Measurements from ENCODE around the gene APOL4.
"Not testable (repeated sequence)": the region's sequence is repeated elsewhere in the genome, so short reads cannot be mapped to it uniquely, and the experiment has no call there.

Gene APOL4

DNA sequence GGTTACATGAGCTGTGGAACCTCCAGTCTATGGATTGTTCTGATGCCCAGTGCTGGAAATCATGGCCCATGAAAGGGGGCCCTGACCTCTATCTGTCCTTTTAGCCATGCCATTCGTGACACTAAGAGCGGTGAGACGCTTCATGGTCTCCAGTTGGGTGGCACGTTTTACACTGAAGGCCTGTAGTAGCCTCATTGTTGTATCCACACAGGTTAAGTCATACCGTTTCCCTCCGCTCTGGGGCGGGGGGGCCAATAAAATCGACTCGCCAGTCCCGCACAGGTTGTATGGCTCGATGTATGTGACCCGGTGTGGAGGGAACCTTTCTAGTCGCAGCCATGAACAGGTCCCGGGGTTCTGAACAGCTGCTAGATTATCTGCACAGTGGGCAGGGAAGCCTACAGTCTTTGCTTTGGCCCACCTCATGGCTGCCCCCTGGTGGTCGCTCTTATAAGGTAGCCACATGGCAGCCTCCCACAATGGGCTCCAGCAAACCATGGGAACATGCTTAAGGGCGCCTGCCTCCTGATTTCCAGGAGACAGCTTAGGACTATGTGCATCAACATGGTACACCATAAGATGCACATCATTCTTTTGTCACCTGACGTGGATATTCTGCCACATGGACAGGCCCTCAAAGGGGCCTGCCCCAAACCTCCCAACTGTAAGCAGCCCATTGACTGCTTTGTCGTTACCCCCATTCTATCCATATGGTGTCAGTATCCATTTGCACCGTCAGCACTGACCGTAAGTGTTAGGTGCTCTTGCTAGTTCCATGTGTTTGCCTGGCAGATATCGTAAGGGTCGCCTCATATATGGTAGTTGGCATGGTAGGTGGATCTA lies 21.4 kb downstream of the APOL4 start:
- Histone ChIP-seq H3K27me3 (ENCODE audit: control insufficient read depth, insufficient read depth, low read length) (peaks cover 39% of the 10 kb centered on the region), H3K4me1 (ENCODE audit: control insufficient read depth, insufficient read depth, low read length) (no peaks in the 10 kb centered on the region), H3K4me2 (ENCODE audit: low read length) (no peak overlapping the region)

DNA sequence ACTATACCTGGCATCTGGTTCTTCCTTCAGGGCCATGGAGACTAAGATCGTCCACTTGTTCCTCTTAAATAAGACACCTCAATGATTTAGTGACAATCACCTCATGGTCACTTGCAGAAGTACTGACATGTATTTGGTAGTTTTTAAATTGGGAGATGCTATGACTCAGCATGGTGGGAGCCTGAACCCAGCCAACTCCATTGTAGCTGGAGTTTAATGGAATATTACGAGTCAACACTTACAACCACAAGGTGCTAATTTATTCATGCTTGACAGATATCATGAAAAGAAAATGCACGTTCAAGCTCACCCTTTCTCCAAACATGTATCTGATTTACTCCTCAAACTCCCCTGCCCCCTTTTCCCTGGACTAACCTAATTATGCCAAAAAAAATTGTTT lies 24.4 kb downstream of the APOL4 start:
- no peaks in the 10 kb centered on the region for H3K36me3 ChIP-seq (ENCODE audit: insufficient read depth, low read length)
- no peak overlapping the region for H3K9ac ChIP-seq (ENCODE audit: low read depth, low read length)
- no peaks in the 10 kb centered on the region for H3K9me3 ChIP-seq (replicated peaks; ENCODE audit: low read length)
- H3K4me1 ChIP-seq (ENCODE audit: control insufficient read depth, insufficient read depth, low read length), result no peaks in the 10 kb centered on the region
- H3K4me2 ChIP-seq (ENCODE audit: low read length), result no peak overlapping the region
- no peak overlapping the region for H3K4me3 ChIP-seq (ENCODE audit: low read length)
- peaks cover 17% of the 10 kb centered on the region for H3K27me3 ChIP-seq (ENCODE audit: control insufficient read depth, insufficient read depth, low read length)

More for the DNA sequence above, 21.4 kb downstream of the APOL4 start:
- no peaks in the 10 kb centered on the region for H3K36me3 ChIP-seq (ENCODE audit: insufficient read depth, low read length)
- no peak overlapping the region for H3K4me3 ChIP-seq (ENCODE audit: low read length)
- no peaks in the 10 kb centered on the region for H3K9me3 ChIP-seq (replicated peaks; ENCODE audit: low read length)
- H3K9ac ChIP-seq (ENCODE audit: low read depth, low read length), result no peak overlapping the region

DNA sequence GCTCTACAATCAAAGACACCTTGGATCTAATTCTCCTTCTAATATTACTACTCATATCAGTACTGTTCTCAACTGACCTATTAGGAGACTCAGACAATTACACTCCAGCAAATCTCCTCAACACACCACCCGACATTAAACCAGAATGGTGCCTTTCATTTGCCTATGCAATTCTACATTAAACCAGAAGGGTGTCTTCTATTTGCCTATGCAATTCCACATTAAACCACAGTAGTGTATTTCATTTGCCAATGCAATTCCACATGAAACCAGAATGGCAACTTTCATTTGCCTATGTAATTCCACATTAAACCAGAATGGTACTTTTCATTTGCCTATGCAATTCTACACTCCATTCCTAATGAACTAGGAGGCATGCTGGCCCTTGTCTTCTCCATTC lies 25.7 kb downstream of the APOL4 start:
- H3K36me3 ChIP-seq (ENCODE audit: insufficient read depth, low read length), result no peaks in the 10 kb centered on the region
- H3K4me2 ChIP-seq (ENCODE audit: low read length), result no peak overlapping the region
- no peak overlapping the region for H3K4me3 ChIP-seq (ENCODE audit: low read length)
- no peaks in the 10 kb centered on the region for H3K9me3 ChIP-seq (replicated peaks; ENCODE audit: low read length)
- H3K4me1 ChIP-seq (ENCODE audit: control insufficient read depth, insufficient read depth, low read length), result no peaks in the 10 kb centered on the region
- peaks cover 10% of the 10 kb centered on the region for H3K27me3 ChIP-seq (ENCODE audit: control insufficient read depth, insufficient read depth, low read length)
- H3K9ac ChIP-seq (ENCODE audit: low read depth, low read length), result no peak overlapping the region

DNA sequence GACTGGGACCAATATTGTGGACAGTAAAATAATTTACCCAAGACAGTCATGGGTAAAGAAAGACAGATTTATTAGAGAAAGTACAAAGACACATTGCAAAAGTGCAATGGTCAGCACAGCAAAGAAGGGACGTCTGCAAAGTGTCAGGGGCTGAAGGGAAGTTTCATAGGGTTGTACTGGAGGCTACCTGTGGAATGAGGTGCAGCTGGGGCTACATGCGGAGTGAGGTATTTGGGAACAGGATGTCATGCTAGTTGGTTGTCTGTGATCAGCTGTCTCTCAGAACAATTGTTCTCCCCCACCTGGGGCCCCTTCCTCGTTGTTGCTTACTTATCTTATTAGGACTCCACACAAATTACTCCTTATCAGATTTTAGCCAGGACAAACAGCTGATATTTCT lies 29.7 kb downstream of the APOL4 start:
- H3K9ac ChIP-seq (ENCODE audit: low read depth, low read length), result no peak overlapping the region
- peaks cover 30% of the 10 kb centered on the region for H3K27me3 ChIP-seq (ENCODE audit: control insufficient read depth, insufficient read depth, low read length)
- no peaks in the 10 kb centered on the region for H3K4me1 ChIP-seq (ENCODE audit: control insufficient read depth, insufficient read depth, low read length)
- H3K36me3 ChIP-seq (ENCODE audit: insufficient read depth, low read length), result no peaks in the 10 kb centered on the region
- H3K4me3 ChIP-seq (ENCODE audit: low read length), result no peak overlapping the region
- no peak overlapping the region for H3K4me2 ChIP-seq (ENCODE audit: low read length)
- no peaks in the 10 kb centered on the region for H3K9me3 ChIP-seq (replicated peaks; ENCODE audit: low read length)

DNA sequence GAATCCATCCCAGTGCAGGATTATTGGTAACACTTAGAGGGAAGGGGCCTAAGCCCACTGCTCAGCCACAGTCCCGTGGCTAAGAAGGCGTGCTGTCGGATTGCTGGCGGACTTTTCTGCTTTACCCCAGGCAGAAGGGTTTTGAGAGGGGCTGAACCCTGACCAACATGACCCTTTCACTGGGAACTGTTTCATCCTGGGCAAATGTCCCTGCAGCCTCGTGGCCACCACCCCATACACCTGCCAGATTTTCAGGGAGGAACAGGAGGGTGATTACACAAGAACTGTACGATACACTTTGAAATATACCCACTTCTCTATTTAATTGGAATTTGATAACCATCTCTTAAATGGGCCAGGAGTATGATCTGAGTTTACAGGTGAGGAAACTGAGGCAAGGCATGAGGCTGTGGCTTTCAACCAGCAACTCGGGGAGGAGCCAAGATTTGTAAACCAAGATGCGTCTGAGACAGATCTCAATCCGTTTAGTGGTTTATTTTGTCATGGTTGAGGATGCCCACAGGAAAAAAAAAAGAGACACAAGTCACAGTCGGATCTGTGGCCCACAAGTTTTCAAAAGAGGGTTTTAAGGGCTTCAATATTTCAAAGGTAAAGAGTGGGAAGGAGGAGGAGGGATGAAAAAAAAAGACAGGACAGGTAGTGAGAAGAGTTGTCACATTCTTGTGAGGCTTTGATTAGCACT lies 34.9 kb downstream of the APOL4 start:
- Histone ChIP-seq H3K4me3 (ENCODE audit: low read length) (no peak overlapping the region), H3K36me3 (ENCODE audit: insufficient read depth, low read length) (no peaks in the 10 kb centered on the region), H3K4me2 (ENCODE audit: low read length) (no peak overlapping the region), H3K4me1 (ENCODE audit: control insufficient read depth, insufficient read depth, low read length) (no peaks in the 10 kb centered on the region), H3K27me3 (ENCODE audit: control insufficient read depth, insufficient read depth, low read length) (peaks cover 65% of the 10 kb centered on the region), H3K9me3 (replicated peaks; ENCODE audit: low read length) (no peaks in the 10 kb centered on the region), H3K9ac (ENCODE audit: low read depth, low read length) (no peak overlapping the region)

DNA sequence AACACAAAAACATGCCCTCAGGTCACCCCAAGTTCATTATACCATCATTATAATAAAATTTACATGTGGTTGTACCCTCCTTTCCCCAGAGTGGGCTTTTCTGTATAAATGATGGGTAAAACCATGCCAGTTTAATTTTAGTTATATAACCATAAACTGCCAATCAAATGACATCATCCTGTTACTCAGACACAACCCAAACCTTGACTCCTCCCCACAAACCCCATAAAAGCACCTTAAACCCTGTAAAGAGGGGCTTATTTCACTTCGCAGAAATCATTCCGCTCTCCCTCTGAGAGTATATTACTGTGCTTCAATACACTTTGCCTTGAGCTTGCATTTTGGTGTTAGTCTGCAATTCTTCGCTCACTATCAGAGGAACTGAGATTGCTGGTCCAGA lies 35.5 kb downstream of the APOL4 start:
- no peak overlapping the region for H3K4me3 ChIP-seq (ENCODE audit: low read length)
- H3K27me3 ChIP-seq (ENCODE audit: control insufficient read depth, insufficient read depth, low read length), result peaks cover 65% of the 10 kb centered on the region
- H3K9me3 ChIP-seq (replicated peaks; ENCODE audit: low read length), result no peaks in the 10 kb centered on the region
- no peak overlapping the region for H3K4me2 ChIP-seq (ENCODE audit: low read length)
- no peaks in the 10 kb centered on the region for H3K36me3 ChIP-seq (ENCODE audit: insufficient read depth, low read length)
- no peak overlapping the region for H3K9ac ChIP-seq (ENCODE audit: low read depth, low read length)
- H3K4me1 ChIP-seq (ENCODE audit: control insufficient read depth, insufficient read depth, low read length), result no peaks in the 10 kb centered on the region

DNA sequence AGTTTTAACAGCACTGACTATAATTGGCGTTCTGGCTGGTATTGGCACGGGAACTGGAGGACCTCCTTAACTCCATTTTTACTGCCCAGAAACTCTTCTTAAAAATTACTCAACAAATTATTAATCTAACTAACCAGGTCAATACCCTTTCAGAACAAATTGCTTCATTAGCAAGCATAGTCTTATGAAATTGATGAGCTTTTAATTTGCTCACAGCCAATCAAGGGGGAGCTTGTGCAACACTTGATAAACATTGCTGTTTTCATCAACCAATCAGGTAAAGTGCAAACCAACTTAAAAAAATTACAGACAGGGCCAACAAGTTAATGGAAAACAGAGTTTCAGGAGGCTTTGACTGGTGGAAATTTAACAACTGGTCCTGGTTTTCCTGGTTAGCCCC lies 36.5 kb downstream of the APOL4 start:
- H3K9ac ChIP-seq (ENCODE audit: low read depth, low read length), result no peak overlapping the region
- no peak overlapping the region for H3K4me3 ChIP-seq (ENCODE audit: low read length)
- H3K27me3 ChIP-seq (ENCODE audit: control insufficient read depth, insufficient read depth, low read length), result peaks cover 65% of the 10 kb centered on the region
- H3K36me3 ChIP-seq (ENCODE audit: insufficient read depth, low read length), result no peaks in the 10 kb centered on the region
- H3K4me2 ChIP-seq (ENCODE audit: low read length), result no peak overlapping the region
- H3K4me1 ChIP-seq (ENCODE audit: control insufficient read depth, insufficient read depth, low read length), result no peaks in the 10 kb centered on the region
- H3K9me3 ChIP-seq (replicated peaks; ENCODE audit: low read length), result no peaks in the 10 kb centered on the region

DNA sequence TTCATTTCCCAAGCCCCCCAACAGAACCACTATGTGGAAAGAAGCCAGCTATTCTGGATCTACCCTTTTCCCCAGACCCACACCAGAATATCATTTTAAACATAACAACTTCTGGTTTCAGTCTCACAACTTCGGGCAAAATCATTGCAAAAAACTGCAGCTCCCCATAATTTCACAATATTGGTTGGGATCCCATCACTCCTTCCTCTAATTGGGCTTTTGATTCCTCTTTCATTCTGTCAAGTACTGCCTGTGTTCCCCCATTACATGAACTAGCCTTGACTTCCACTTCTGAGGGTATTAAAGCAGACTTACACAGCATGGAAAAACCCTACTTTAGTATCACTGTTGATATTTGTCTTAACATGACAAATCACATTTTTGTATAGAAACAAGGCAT lies 37.0 kb downstream of the APOL4 start:
- no peak overlapping the region for H3K9ac ChIP-seq (ENCODE audit: low read depth, low read length)
- H3K4me2 ChIP-seq (ENCODE audit: low read length), result no peak overlapping the region
- H3K36me3 ChIP-seq (ENCODE audit: insufficient read depth, low read length), result no peaks in the 10 kb centered on the region
- H3K4me3 ChIP-seq (ENCODE audit: low read length), result no peak overlapping the region
- no peaks in the 10 kb centered on the region for H3K4me1 ChIP-seq (ENCODE audit: control insufficient read depth, insufficient read depth, low read length)
- H3K27me3 ChIP-seq (ENCODE audit: control insufficient read depth, insufficient read depth, low read length), result peaks cover 64% of the 10 kb centered on the region
- H3K9me3 ChIP-seq (replicated peaks; ENCODE audit: low read length), result no peaks in the 10 kb centered on the region

DNA sequence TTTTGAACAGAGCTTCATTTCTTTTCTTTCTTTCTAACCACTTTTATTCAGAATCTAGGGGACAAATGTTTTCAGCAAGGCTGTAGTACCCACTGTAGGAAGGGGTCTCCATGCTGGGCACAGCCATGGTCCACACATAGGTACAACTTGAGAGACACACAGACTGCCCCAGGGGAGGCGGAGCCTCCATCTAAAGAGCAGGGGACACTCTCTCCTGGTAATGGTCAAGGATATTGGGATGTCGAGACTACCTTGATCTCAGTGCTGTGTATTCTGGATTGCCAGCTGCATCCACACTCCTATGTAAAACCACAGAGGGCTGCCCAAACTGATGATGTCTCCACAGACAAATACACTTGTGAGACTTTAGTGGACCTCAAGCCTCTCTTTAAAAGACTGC lies 38.1 kb downstream of the APOL4 start:
- H3K27me3 ChIP-seq (ENCODE audit: control insufficient read depth, insufficient read depth, low read length), result peaks cover 57% of the 10 kb centered on the region

DNA sequence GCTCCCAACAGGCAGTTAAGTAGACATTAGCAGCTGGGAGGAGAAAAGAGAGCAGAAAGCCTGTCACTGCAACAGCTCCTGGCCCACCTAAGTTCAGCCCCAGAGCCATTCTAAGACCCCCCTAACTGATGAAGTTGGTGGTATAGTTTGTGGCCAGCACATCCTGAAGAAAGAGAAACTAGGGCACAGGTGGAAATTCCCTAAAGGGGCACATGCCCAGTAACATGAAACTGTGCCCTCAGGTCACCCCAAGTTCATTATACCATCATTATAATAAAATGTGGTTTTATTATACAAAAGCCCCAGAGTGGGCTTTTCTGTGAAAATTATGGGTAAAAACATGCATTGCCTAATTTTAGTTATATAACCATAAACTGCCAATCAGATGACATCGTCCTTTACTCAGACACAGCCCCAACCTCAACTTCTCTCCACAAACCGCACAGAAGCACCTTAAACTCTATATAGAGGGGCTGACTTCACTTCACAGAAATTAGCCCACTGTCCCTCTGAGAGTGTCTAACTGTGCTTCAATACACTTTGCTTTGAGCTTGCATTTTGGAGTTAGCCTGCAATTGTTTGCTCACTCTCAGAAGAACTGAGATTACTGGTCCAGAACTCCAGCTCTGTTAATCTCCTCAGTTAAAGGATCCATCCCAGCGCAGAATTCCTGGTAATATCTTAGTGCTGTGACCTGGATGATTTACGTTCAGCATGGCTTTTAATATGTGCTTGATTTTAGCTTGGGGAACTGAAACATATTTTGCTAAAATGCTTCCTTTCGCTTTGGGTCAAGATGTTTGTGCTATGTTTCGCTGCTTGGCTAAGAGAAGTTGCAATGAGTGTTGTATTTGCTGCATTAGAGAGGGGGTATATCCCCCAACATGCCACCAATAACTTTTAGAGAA lies 39.2 kb downstream of the APOL4 start:
- Histone ChIP-seq H3K4me1 (ENCODE audit: control insufficient read depth, insufficient read depth, low read length) (peaks cover 2% of the 10 kb centered on the region), H3K9ac (ENCODE audit: low read depth, low read length) (no peak overlapping the region), H3K27me3 (ENCODE audit: control insufficient read depth, insufficient read depth, low read length) (peaks cover 46% of the 10 kb centered on the region), H3K4me2 (ENCODE audit: low read length) (no peak overlapping the region), H3K36me3 (ENCODE audit: insufficient read depth, low read length) (no peaks in the 10 kb centered on the region), H3K9me3 (replicated peaks; ENCODE audit: low read length) (no peaks in the 10 kb centered on the region), H3K4me3 (ENCODE audit: low read length) (no peak overlapping the region)

More for the DNA sequence above, 38.1 kb downstream of the APOL4 start:
- no peak overlapping the region for H3K4me3 ChIP-seq (ENCODE audit: low read length)
- no peak overlapping the region for H3K9ac ChIP-seq (ENCODE audit: low read depth, low read length)
- no peaks in the 10 kb centered on the region for H3K9me3 ChIP-seq (replicated peaks; ENCODE audit: low read length)
- no peaks in the 10 kb centered on the region for H3K36me3 ChIP-seq (ENCODE audit: insufficient read depth, low read length)
- H3K4me1 ChIP-seq (ENCODE audit: control insufficient read depth, insufficient read depth, low read length), result no peaks in the 10 kb centered on the region
- no peak overlapping the region for H3K4me2 ChIP-seq (ENCODE audit: low read length)

DNA sequence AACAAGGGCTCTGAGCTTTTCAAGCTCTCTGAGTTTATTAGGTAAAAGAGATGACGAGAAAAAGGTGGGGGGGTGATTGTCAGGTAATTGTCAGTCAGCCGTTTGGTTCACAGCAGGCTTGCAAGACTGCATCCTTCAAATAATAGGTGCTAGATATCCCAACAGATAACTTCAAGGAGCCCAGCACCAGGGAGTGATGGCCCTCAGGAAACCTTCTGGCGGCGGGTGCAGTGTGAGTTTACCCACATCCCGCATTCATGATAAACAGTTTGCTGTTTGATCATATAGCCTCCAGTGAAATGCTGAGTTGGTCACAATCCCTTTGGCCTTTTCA lies 39.8 kb downstream of the APOL4 start:
- H3K27me3 ChIP-seq (ENCODE audit: control insufficient read depth, insufficient read depth, low read length), result peaks cover 42% of the 10 kb centered on the region
- H3K9ac ChIP-seq (ENCODE audit: low read depth, low read length); H3K4me1 ChIP-seq (ENCODE audit: control insufficient read depth, insufficient read depth, low read length): not testable (repeated sequence)

More for the DNA sequence above, 39.8 kb downstream of the APOL4 start:
- H3K36me3 ChIP-seq (ENCODE audit: insufficient read depth, low read length); H3K4me2 ChIP-seq (ENCODE audit: low read length); H3K9me3 ChIP-seq (replicated peaks; ENCODE audit: low read length); H3K4me3 ChIP-seq (ENCODE audit: low read length): not testable (repeated sequence)
